ENCODE data around the gene SLC17A7. TPM values are rescaled to one million over a fixed set of nuclear protein-coding genes. Genes with fewer than 3 reads are reported as not detected.

Gene SLC17A7
- total RNA-seq, 6 experiments from 2014 or later: 0.05 to 0.17 (median 0.09) TPM; not detected in 1

DNA sequence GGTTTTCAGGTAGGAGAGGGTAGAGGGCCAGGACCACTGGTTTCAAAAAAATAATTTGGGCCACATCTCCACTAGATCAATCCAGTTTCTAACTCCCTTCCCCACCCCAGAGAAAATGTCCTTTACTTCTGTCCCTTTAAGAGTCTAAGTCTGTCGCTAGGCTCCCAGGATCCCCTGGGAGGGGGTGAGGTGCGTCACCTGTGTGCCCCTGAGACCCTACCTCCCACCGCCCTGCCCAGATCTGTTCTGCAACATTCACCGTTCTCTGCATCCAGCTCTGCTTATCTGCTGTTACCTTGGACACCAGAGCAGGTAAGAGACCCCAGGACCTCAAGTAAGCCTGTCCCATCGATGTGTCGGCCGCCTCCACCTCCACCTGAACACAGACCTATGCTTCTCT lies 16.1 kb downstream of the SLC17A7 start, which contains the start of gene GFY:
Gene GFY (plus strand): TSS at position 211 of the 400 bp plus-strand sequence. CDS start 1,043 bp downstream, outside the sequence.
- H3K27ac Mint-ChIP-seq: no peak within 1 kb of the TSS
- H3K36me3 Mint-ChIP-seq (ENCODE audit: low read depth): no peaks in the 10 kb centered on the region; the same call in 1 of the 2 replicates
- peaks cover 11% of the 10 kb centered on the region for H3K4me1 Mint-ChIP-seq (ENCODE audit: low read depth)
- DNase-seq: no peak
- H3K4me3 Mint-ChIP-seq: no peak within 1 kb of the TSS
- TF ChIP-seq, protein P1, sequence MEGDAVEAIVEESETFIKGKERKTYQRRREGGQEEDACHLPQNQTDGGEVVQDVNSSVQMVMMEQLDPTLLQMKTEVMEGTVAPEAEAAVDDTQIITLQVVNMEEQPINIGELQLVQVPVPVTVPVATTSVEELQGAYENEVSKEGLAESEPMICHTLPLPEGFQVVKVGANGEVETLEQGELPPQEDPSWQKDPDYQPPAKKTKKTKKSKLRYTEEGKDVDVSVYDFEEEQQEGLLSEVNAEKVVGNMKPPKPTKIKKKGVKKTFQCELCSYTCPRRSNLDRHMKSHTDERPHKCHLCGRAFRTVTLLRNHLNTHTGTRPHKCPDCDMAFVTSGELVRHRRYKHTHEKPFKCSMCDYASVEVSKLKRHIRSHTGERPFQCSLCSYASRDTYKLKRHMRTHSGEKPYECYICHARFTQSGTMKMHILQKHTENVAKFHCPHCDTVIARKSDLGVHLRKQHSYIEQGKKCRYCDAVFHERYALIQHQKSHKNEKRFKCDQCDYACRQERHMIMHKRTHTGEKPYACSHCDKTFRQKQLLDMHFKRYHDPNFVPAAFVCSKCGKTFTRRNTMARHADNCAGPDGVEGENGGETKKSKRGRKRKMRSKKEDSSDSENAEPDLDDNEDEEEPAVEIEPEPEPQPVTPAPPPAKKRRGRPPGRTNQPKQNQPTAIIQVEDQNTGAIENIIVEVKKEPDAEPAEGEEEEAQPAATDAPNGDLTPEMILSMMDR (IDR thresholded peaks at IDR 0.05): no peak
- no peaks in the 10 kb centered on the region for H3K9me3 Mint-ChIP-seq
- peaks cover 79% of the 10 kb centered on the region for H3K27me3 Mint-ChIP-seq (ENCODE audit: insufficient read depth)

- H3K4me3 Mint-ChIP-seq: no peak overlapping the region; the same call in 1 of the 2 replicates
- H3K4me1 Mint-ChIP-seq (ENCODE audit: low read depth): peaks cover 11% of the 10 kb centered on the region
- H3K27me3 Mint-ChIP-seq (ENCODE audit: insufficient read depth): peaks cover 81% of the 10 kb centered on the region
- H3K27ac Mint-ChIP-seq: no peak overlapping the region
- TF ChIP-seq, protein P1 (IDR thresholded peaks at IDR 0.05): no peak
- DNase-seq: no peak
- H3K9me3 Mint-ChIP-seq: no peaks in the 10 kb centered on the region
- no peaks in the 10 kb centered on the region; the same call in 1 of the 2 replicates for H3K36me3 Mint-ChIP-seq (ENCODE audit: low read depth)
These were observed 17.4 kb downstream of the SLC17A7 start for GRCh38 chr19:49423985-49424303.

DNA sequence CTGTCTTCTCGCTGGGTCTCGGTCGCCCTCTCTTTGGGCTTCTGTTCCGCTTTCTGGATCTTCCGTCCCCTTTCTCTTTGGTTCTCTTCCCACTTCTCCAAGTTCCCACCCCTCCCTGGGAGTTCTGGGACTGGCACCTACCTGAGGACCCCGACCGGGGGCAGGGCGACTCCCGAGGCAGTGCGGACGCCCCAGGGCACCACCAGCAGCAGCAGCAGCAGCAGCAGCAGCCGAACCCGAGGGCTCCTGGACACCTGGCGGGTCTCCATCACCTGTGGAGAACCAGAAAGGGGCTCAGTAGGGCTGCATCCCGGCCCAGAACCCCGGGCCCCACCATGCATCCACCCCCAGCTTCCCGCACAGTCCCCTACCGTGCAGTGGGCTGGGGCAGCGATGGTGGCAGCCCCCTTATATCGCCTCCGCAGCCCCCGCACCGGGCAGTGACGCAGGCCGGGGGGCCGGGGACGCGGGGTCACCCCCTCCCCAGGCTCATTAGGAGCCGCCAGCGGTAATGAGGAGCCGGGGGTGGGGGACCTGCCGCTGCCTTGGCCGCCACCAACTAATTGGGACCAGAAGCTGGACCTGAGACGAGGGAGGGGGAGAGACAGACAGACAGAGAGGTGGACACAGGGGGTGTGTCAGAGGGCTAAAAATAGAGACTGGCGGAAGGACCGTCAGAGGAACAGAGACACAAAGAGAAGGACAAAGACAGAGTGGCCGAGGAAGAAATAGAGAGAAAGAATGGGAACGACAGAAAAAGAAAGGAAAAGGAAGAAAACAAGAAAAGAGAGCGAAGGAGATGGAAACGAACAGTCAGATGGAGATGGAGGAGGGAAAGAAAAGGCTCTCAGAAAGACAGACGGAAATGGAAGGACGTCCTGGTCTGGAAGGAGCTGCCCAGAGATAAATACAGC lies 18.0 kb downstream of the SLC17A7 start, which contains the start of gene PTH2:
Gene PTH2 (minus strand): TSS at position 371 of the 914 bp plus-strand sequence. CDS start 102 bp downstream, at position 269.
- Mint-ChIP-seq H3K27ac (no peak within 1 kb of the TSS), H3K4me3 (peak within 1 kb of the TSS; percentile 25; the same call in 1 of the 2 replicates), H3K4me1 (ENCODE audit: low read depth) (peaks cover 11% of the 10 kb centered on the region), H3K9me3 (no peaks in the 10 kb centered on the region), H3K27me3 (ENCODE audit: insufficient read depth) (peaks cover 82% of the 10 kb centered on the region), H3K36me3 (ENCODE audit: low read depth) (no peaks in the 10 kb centered on the region; the same call in 1 of the 2 replicates)
- DNase-seq: no peak
- TF ChIP-seq, protein P1 (IDR thresholded peaks at IDR 0.05): no peak

- DNase-seq: no peak
- Mint-ChIP-seq H3K4me1 (ENCODE audit: low read depth) (peaks cover 11% of the 10 kb centered on the region), H3K36me3 (ENCODE audit: low read depth) (no peaks in the 10 kb centered on the region; the same call in 1 of the 2 replicates), H3K9me3 (no peaks in the 10 kb centered on the region), H3K27ac (no peak overlapping the region), H3K4me3 (peak overlapping the region; percentile 25; the same call in 1 of the 2 replicates), H3K27me3 (ENCODE audit: insufficient read depth) (peaks cover 83% of the 10 kb centered on the region)
- TF ChIP-seq, protein P1 (IDR thresholded peaks at IDR 0.05): peak; percentile 39
These were observed 18.8 kb downstream of the SLC17A7 start for GRCh38 chr19:49422407-49423070.

DNA sequence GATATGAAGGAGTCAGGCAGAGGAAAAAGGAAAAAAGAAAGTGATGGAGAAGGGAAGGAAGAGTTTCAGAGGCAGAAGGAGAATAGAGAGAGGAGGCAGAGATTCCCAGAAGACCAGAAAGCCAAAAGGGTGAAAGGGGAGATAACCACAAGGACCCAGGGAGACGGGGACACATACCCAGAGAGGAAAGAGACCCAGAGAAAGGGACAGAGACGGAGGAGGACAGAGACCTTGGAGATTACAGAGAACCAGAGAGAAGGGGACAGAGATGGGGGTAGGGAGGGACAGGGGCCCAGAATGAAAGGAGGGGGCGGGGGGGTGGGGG lies 19.5 kb downstream of the SLC17A7 start:
- Mint-ChIP-seq H3K9me3 (no peaks in the 10 kb centered on the region), H3K27me3 (ENCODE audit: insufficient read depth) (peaks cover 83% of the 10 kb centered on the region), H3K4me1 (ENCODE audit: low read depth) (peaks cover 11% of the 10 kb centered on the region), H3K4me3 (no peak overlapping the region), H3K36me3 (ENCODE audit: low read depth) (no peaks in the 10 kb centered on the region; the same call in 1 of the 2 replicates), H3K27ac (no peak overlapping the region)
- no peak for DNase-seq
- TF ChIP-seq, protein P1 (IDR thresholded peaks at IDR 0.05): no peak
